B cell (primary cell): Measurements from ENCODE around the gene PSMD11. TPM values are rescaled to one million over a fixed set of nuclear protein-coding genes. Genes with fewer than 3 reads are reported as not detected.
A peak's percentile ranks its signal among the peaks of the same experiment; 100 is the strongest.

Experiments
- ATAC-seq: fragments of 200-7000 bp; cut with Tn5 transposase; one replicate; pipeline ENCODE4 v1.10.0; 2021; ENCODE audit warnings: low read depth, mild to moderate bottlenecking, moderate number of reproducible peaks, moderate library complexity
- CTCF ChIA-PET: fragments of 350-600 bp; sonication (Branson Sonifier 250); formaldehyde crosslinking; loops from one replicate; lab custom pipeline; 2021; ENCODE audit warnings: antibody characterized with exemption, inconsistent platforms; lab: Charles Lee
- POLR2A ChIA-PET: fragments of 350-600 bp; sonication (Branson Sonifier 250); formaldehyde crosslinking; loops from one replicate; lab custom pipeline; 2021; ENCODE audit warnings: antibody characterized with exemption; lab: Charles Lee
- DNase-seq: peaks from one replicate; pipeline ENCODE4 v3.0.0; 2013
- H2AFZ ChIP-seq: 2 replicates; pipeline ENCODE4 v1.6.1; 2012; ENCODE audit warnings: mild to moderate bottlenecking, low read depth, low read length; ENCODE audit not compliant: insufficient read depth, poor library complexity, severe bottlenecking
- H3K27ac ChIP-seq, 2 donors: 1 replicate in 1 of 2; 2 replicates in 1 of 2; pipeline ENCODE4 v1.5.1; 2012 to 2013; ENCODE audit warnings: low read length in 2 of 2, mild to moderate bottlenecking in 2 of 2, moderate library complexity in 1 of 2
- H3K27me3 ChIP-seq, 4 experiments: fragments of 200-600 bp in 1 of 4; sonication (generic) in 1 of 4; replicated peaks in 1 of 4; 1 replicate in 2 of 4; 2 replicates in 2 of 4; pipeline versions ENCODE4 v1.6.1 to v1.7.0; 2013 to 2016; ENCODE audit warnings: low read length in 3 of 4, mild to moderate bottlenecking in 2 of 4, mixed read lengths in 1 of 4, moderate library complexity in 1 of 4; ENCODE audit not compliant: insufficient read depth in 4 of 4, control insufficient read depth in 3 of 4; ENCODE audit errors: control extremely low read depth in 1 of 4
- H3K36me3 ChIP-seq, 2 experiments: replicated peaks in 1 of 2; 1 replicate in 1 of 2; 2 replicates in 1 of 2; pipeline versions ENCODE4 v1.6.1 to v1.7.1; 2013; ENCODE audit warnings: low read length in 1 of 2; ENCODE audit not compliant: insufficient read depth in 2 of 2, control insufficient read depth in 1 of 2; ENCODE audit errors: control extremely low read depth in 1 of 2, extremely low read depth in 1 of 2
- H3K4me1 ChIP-seq, 2 donors: fragments of 200-600 bp in 1 of 2; sonication (generic) in 1 of 2; 1 replicate in 1 of 2; 2 replicates in 1 of 2; pipeline versions ENCODE4 v1.5.1 to v1.6.1; 2013 to 2017; ENCODE audit warnings: low read length in 2 of 2; ENCODE audit not compliant: control insufficient read depth in 2 of 2, insufficient read depth in 2 of 2
- H3K4me2 ChIP-seq: replicated peaks from 2 replicates; pipeline ENCODE3; 2012; ENCODE audit warnings: mild to moderate bottlenecking, low read depth, low read length; ENCODE audit not compliant: poor library complexity, severe bottlenecking
- H3K4me3 ChIP-seq, 5 experiments: fragments of 200-600 bp in 1 of 5; sonication (generic) in 1 of 5; 1 replicate in 3 of 5; 2 replicates in 2 of 5; pipeline versions ENCODE4 v1.5.1 to v1.7.0; 2011 to 2016; ENCODE audit warnings: low read length in 4 of 5, mild to moderate bottlenecking in 4 of 5, low read depth in 2 of 5, control low read depth in 1 of 5, moderate library complexity in 1 of 5; ENCODE audit not compliant: insufficient read depth in 1 of 5; ENCODE audit errors: control extremely low read depth in 1 of 5, extremely low read depth in 1 of 5
- H3K79me2 ChIP-seq: fragments of 200-600 bp; sonication (generic); one replicate; pipeline ENCODE4 v1.6.0; 2016; ENCODE audit warnings: low read length; ENCODE audit not compliant: control insufficient read depth, insufficient read depth
- H3K9ac ChIP-seq: fragments of 200-600 bp; sonication (generic); 2 replicates; pipeline ENCODE4 v1.6.1; 2017; ENCODE audit warnings: mild to moderate bottlenecking, low read length, moderate library complexity
- H3K9me3 ChIP-seq, 3 donors: one replicate each; pipeline versions ENCODE4 v1.6.1 to v1.7.1; 2013; ENCODE audit warnings: low read length in 2 of 3; ENCODE audit not compliant: control insufficient read depth in 2 of 3, insufficient read depth in 1 of 3; ENCODE audit errors: control extremely low read depth in 1 of 3
- H4K20me1 ChIP-seq: 2 replicates; pipeline ENCODE4 v1.6.0; 2012; ENCODE audit warnings: mild to moderate bottlenecking, low read length; ENCODE audit not compliant: insufficient read depth, control insufficient read depth, poor library complexity, severe bottlenecking
- H3K27ac Mint-ChIP-seq: one replicate; pipeline ENCODE4 v1.8.0; 2021; ENCODE audit warnings: mixed read lengths
- H3K27me3 Mint-ChIP-seq: one replicate; pipeline ENCODE4 v1.8.0; 2021; ENCODE audit warnings: mixed read lengths
- H3K4me1 Mint-ChIP-seq: one replicate; pipeline ENCODE4 v1.8.0; 2021; ENCODE audit warnings: mixed read lengths
- H3K4me3 Mint-ChIP-seq: one replicate; pipeline ENCODE4 v1.8.0; 2021; ENCODE audit warnings: mixed read lengths
- H3K9me3 Mint-ChIP-seq: one replicate; pipeline ENCODE4 v1.8.0; 2022; ENCODE audit warnings: mixed read lengths; ENCODE audit not compliant: insufficient read depth
- EZH2 ChIP-seq: IDR thresholded peaks from 2 replicates; pipeline ENCODE4 v1.6.1; 2012; ENCODE audit warnings: borderline replicate concordance, low read depth, mild to moderate bottlenecking, moderate library complexity, low read length; ENCODE audit not compliant: insufficient read depth, poor library complexity, severe bottlenecking
- WGBS: methylation state at CpG from one replicate; pipeline ENCODE4 v1.1.5; 2013; ENCODE audit warnings: missing lambda C conversion rate; ENCODE audit not compliant: insufficient coverage; 5-methylcytosine and 5-hydroxymethylcytosine counted together
- intact Hi-C: fragments of 100-400 bp; cut with micrococcal nuclease; formaldehyde crosslinking; loops from one replicate; pipeline ENCODE4 v1.10.0; 2022
- polyA plus RNA-seq: library from polyadenylated mRNA; depleted of rRNA; stranded (reverse); fragments of >200 nt; gene quantifications from 2 replicates; pipeline ENCODE4 v1.2.3, GENCODE V29; 2012
- total RNA-seq, 2 donors: library from RNA; stranded (reverse); fragments of 120-200 nt in 1 of 2; gene quantifications; 1 replicate in 1 of 2; 2 replicates in 1 of 2; pipeline versions ENCODE4 v1.2.3 to v1.2.4, GENCODE V29; 2013 to 2022
- TF ChIP-seq, protein P1 (sequence below): fragments of 200-600 bp; IDR thresholded peaks from one replicate; pipeline ENCODE4 v1.8.0; 2022; ENCODE audit warnings: antibody characterized with exemption, mild to moderate bottlenecking

Gene PSMD11
- total and polyA plus RNA-seq, 2 donors (not counting 1 experiment from before 2014, with no cell fraction given), result 23.8 to 73.4 TPM

DNA sequence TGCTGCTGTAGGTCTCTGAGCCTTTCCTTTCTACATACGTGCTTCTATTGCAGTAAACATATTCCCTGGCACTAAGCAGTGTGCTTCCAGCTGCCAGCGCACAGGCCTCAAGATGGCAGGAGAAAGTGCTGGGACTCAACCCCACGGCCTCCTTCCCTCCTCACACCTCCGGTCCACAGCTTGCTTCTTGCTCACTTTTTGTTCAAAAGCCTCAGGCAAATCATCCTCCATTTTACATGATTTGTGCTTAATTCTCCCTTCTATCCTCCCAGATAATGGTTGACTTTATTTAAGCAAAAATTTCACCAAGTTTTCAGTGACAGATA lies 47.9 kb downstream of the PSMD11 start:
- peak overlapping the region; percentile 22 for H3K9ac ChIP-seq
- Mint-ChIP-seq H3K4me1 (peaks cover 79% of the 10 kb centered on the region), H3K9me3 (no peaks in the 10 kb centered on the region), H3K27ac (peak overlapping the region; percentile 90), H3K27me3 (no peaks in the 10 kb centered on the region), H3K4me3 (peak overlapping the region; percentile 77)
- H3K9me3 ChIP-seq, result peaks cover 0 to 5% (median 0%) of the 10 kb centered on the region in 3 donors
- H4K20me1 ChIP-seq, result peaks cover 11% of the 10 kb centered on the region
- no peak for TF ChIP-seq EZH2
- TF ChIP-seq, protein P1, sequence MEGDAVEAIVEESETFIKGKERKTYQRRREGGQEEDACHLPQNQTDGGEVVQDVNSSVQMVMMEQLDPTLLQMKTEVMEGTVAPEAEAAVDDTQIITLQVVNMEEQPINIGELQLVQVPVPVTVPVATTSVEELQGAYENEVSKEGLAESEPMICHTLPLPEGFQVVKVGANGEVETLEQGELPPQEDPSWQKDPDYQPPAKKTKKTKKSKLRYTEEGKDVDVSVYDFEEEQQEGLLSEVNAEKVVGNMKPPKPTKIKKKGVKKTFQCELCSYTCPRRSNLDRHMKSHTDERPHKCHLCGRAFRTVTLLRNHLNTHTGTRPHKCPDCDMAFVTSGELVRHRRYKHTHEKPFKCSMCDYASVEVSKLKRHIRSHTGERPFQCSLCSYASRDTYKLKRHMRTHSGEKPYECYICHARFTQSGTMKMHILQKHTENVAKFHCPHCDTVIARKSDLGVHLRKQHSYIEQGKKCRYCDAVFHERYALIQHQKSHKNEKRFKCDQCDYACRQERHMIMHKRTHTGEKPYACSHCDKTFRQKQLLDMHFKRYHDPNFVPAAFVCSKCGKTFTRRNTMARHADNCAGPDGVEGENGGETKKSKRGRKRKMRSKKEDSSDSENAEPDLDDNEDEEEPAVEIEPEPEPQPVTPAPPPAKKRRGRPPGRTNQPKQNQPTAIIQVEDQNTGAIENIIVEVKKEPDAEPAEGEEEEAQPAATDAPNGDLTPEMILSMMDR, result no peak
- 53% methylated on average over 4 of the region's 4 CpGs for WGBS
- peaks cover 52% of the 10 kb centered on the region for H3K79me2 ChIP-seq
- H2AFZ ChIP-seq, result peak overlapping the region; percentile 45
- ChIA-PET CTCF (interaction anchor here (1.3 to 2.2 kb wide), 4 partner anchors 8 to 72 kb away, joined by 3 to 7 read pairs (median 6); no protein-coding TSS in a partner anchor), POLR2A (interaction anchor here (0.6 to 2.5 kb wide), 2 partner anchors 31 to 56 kb away, joined by 4 to 9 read pairs; no protein-coding TSS in a partner anchor)
- H3K27me3 ChIP-seq, result no peaks in the 10 kb centered on the region
- peaks cover 81 to 88% of the 10 kb centered on the region in 2 donors for H3K4me1 ChIP-seq
- H3K27ac ChIP-seq, result peak overlapping the region; percentile 30 to 78
- ATAC-seq (no peak), DNase-seq (peak; percentile 38)
- H3K4me3 ChIP-seq, result peak overlapping the region in 2 of 5 experiments; percentile 12 to 22
- peak overlapping the region; percentile 96 for H3K4me2 ChIP-seq
- H3K36me3 ChIP-seq, result peaks cover 0 to 12% of the 10 kb centered on the region in 2 experiments
- intact Hi-C loops, result no loop called here

- H3K27me3 Mint-ChIP-seq, result no peaks in the 10 kb centered on the region
- H3K9me3 ChIP-seq, result peaks cover 0 to 5% (median 0%) of the 10 kb centered on the region in 3 donors
- 58% methylated on average over 7 of the region's 7 CpGs for WGBS
- H3K27ac Mint-ChIP-seq, result peak overlapping the region; percentile 83
- peak; percentile 38 for DNase-seq
- peaks cover 49% of the 10 kb centered on the region for H3K79me2 ChIP-seq
- ATAC-seq, result peak; percentile 40
- intact Hi-C loops, result no loop called here
- H3K27ac ChIP-seq, result peak overlapping the region; percentile 30 to 78
- H3K4me2 ChIP-seq, result peak overlapping the region; percentile 96
- no peaks in the 10 kb centered on the region for H3K27me3 ChIP-seq
- H3K4me3 ChIP-seq, result no peak overlapping the region
- peak overlapping the region; percentile 78 for H3K4me3 Mint-ChIP-seq
- H3K9me3 Mint-ChIP-seq, result no peaks in the 10 kb centered on the region
- no peak overlapping the region for H2AFZ ChIP-seq
- peaks cover 0 to 11% of the 10 kb centered on the region in 2 experiments for H3K36me3 ChIP-seq
- peaks cover 75% of the 10 kb centered on the region for H3K4me1 Mint-ChIP-seq
- peaks cover 77 to 85% of the 10 kb centered on the region in 2 donors for H3K4me1 ChIP-seq
- H3K9ac ChIP-seq, result no peak overlapping the region
- POLR2A ChIA-PET, result interaction anchor here (2.5 kb wide), 1 partner anchor 31 kb away, joined by 9 read pairs; no protein-coding TSS in a partner anchor
- peaks cover 11% of the 10 kb centered on the region for H4K20me1 ChIP-seq
- CTCF ChIA-PET, result interaction anchor here (1.3 to 2.2 kb wide), 3 partner anchors 9 to 72 kb away, joined by 3 to 7 read pairs (median 6); no protein-coding TSS in a partner anchor
- TF ChIP-seq EZH2, result no peak
- TF ChIP-seq, protein P1, result no peak
These were observed 48.5 kb downstream of the PSMD11 start for GRCh38 chr17:32492648-32493289.
